Measurements from ENCODE around the gene DLL1. TPM values are rescaled to one million over a fixed set of nuclear protein-coding genes. Genes with fewer than 3 reads are reported as not detected.

Gene DLL1
- total RNA-seq, 3 donors from 2014 or later: 3.8 to 26.9 (median 12.3) TPM

DNA sequence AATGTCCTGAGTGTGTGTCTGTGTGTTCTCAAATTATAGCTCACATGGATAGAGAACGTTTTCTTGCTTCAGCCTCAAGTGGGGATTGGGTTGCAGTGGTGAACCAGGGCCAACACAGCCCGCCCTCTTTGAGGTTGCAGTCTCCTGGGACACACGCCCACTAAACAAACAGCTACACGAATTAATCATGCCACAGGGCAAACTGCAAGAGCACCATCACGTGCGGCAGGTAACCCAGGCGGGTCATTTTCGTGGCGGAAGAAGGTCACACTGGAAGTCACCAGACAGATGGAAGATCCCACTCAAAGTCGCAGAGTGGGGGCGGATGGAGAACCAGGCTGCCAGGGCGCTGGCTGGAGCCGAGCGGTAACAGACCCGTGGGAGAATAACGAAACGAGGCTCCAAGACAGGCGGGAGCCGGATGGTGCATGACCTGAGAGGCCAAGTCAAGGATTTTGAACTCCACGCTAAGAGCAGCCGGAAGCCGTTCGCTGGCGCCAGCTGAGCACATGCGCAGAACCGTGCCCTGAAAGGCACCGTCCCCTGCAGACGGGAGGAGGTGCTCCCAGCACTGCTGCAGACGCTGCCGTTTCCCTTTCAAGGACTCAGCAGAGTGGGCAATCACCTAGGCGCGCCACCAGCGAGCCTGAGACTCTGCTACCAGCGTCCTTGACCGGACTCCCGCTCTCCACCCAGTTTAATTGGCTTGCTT lies 10.7 kb downstream of the DLL1 start:
- H3K27me3 ChIP-seq: no peaks in the 10 kb centered on the region
- peak overlapping the region in 2 of 3 donors; percentile 44 to 59 for H3K4me3 ChIP-seq
- H3K36me3 ChIP-seq: no peaks in the 10 kb centered on the region
- peak in 1 of 2 donors; percentile 35 for DNase-seq (ENCODE audit: low spot score in 2 of 2)
- H3K4me1 ChIP-seq: no peaks in the 10 kb centered on the region
- H3K9me3 ChIP-seq: no peaks in the 10 kb centered on the region
- peak overlapping the region; percentile 36 to 69 for H3K27ac ChIP-seq
- TF ChIP-seq POLR2AphosphoS5 (IDR thresholded peaks at IDR 0.05): no peak
- TF ChIP-seq, protein P1, sequence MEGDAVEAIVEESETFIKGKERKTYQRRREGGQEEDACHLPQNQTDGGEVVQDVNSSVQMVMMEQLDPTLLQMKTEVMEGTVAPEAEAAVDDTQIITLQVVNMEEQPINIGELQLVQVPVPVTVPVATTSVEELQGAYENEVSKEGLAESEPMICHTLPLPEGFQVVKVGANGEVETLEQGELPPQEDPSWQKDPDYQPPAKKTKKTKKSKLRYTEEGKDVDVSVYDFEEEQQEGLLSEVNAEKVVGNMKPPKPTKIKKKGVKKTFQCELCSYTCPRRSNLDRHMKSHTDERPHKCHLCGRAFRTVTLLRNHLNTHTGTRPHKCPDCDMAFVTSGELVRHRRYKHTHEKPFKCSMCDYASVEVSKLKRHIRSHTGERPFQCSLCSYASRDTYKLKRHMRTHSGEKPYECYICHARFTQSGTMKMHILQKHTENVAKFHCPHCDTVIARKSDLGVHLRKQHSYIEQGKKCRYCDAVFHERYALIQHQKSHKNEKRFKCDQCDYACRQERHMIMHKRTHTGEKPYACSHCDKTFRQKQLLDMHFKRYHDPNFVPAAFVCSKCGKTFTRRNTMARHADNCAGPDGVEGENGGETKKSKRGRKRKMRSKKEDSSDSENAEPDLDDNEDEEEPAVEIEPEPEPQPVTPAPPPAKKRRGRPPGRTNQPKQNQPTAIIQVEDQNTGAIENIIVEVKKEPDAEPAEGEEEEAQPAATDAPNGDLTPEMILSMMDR (IDR thresholded peaks at IDR 0.05): no peak
- TF ChIP-seq POLR2A (IDR thresholded peaks at IDR 0.05): no peak
- intact Hi-C loops (cut with DNase I; ENCODE audit: low total_unique reads): no loop called here

- no peaks in the 10 kb centered on the region for H3K4me1 ChIP-seq
- intact Hi-C loops (cut with DNase I; ENCODE audit: low total_unique reads): no loop called here
- H3K4me3 ChIP-seq: no peak overlapping the region
- TF ChIP-seq POLR2A (IDR thresholded peaks at IDR 0.05): no peak
- TF ChIP-seq, protein P1 (IDR thresholded peaks at IDR 0.05): no peak
- TF ChIP-seq POLR2AphosphoS5 (IDR thresholded peaks at IDR 0.05): no peak
- H3K9me3 ChIP-seq: no peaks in the 10 kb centered on the region
- H3K36me3 ChIP-seq: no peaks in the 10 kb centered on the region
- no peak for DNase-seq (ENCODE audit: low spot score in 2 of 2)
- H3K27ac ChIP-seq: no peak overlapping the region
- H3K27me3 ChIP-seq: no peaks in the 10 kb centered on the region
Observed at GRCh38 chr6:170279426-170279825, 11.5 kb downstream of the DLL1 start.

- intact Hi-C loops (cut with DNase I; ENCODE audit: low total_unique reads): no loop called here
- peak in 1 of 2 donors; percentile 20 for DNase-seq (ENCODE audit: low spot score in 2 of 2)
- TF ChIP-seq, protein P1 (IDR thresholded peaks at IDR 0.05): no peak
- TF ChIP-seq POLR2A (IDR thresholded peaks at IDR 0.05): no peak
- no peak for TF ChIP-seq POLR2AphosphoS5 (IDR thresholded peaks at IDR 0.05)
- Histone ChIP-seq H3K27ac (no peak overlapping the region), H3K4me3 (no peak overlapping the region), H3K36me3 (no peaks in the 10 kb centered on the region), H3K4me1 (no peaks in the 10 kb centered on the region), H3K9me3 (no peaks in the 10 kb centered on the region), H3K27me3 (no peaks in the 10 kb centered on the region)
Observed at GRCh38 chr6:170278743-170279094, 12.2 kb downstream of the DLL1 start.

GRCh38 chr6:170277893-170278742 lies 12.8 kb downstream of the DLL1 start:
- intact Hi-C loops (cut with DNase I; ENCODE audit: low total_unique reads): no loop called here
- no peaks in the 10 kb centered on the region for H3K9me3 ChIP-seq
- no peaks in the 10 kb centered on the region for H3K4me1 ChIP-seq
- TF ChIP-seq POLR2A (IDR thresholded peaks at IDR 0.05): no peak
- no peak for TF ChIP-seq POLR2AphosphoS5 (IDR thresholded peaks at IDR 0.05)
- TF ChIP-seq, protein P1 (IDR thresholded peaks at IDR 0.05): no peak
- no peaks in the 10 kb centered on the region for H3K27me3 ChIP-seq
- no peak overlapping the region for H3K4me3 ChIP-seq
- no peak overlapping the region for H3K27ac ChIP-seq
- H3K36me3 ChIP-seq: no peaks in the 10 kb centered on the region
- DNase-seq (ENCODE audit: low spot score in 2 of 2): no peak

Data from breast epithelium (tissue), 4 donors.